Lower lobe of right lung (tissue), 2 donors: Measurements from ENCODE around the gene SMURF1. TPM values are rescaled to one million over a fixed set of nuclear protein-coding genes. Genes with fewer than 3 reads are reported as not detected.
"Not testable (repeated sequence)": the region's sequence is repeated elsewhere in the genome, so short reads cannot be mapped to it uniquely, and the experiment has no call there.

Source experiments
- ATAC-seq, 2 donors: fragments of 200-7000 bp; cut with Tn5 transposase; one replicate each; pipeline ENCODE4 v1.9.1; 2020 to 2022; ENCODE audit warnings: mild to moderate bottlenecking in 2 of 2, moderate library complexity in 2 of 2
- DNase-seq: peaks from one replicate; pipeline ENCODE4 v3.0.0-alpha.2; 2020
- H3K27ac ChIP-seq: fragments of 200-600 bp; one replicate; pipeline ENCODE4 v1.8.0; 2022
- H3K27me3 ChIP-seq: fragments of 200-600 bp; one replicate; pipeline ENCODE4 v1.8.0; 2022; ENCODE audit warnings: low read depth
- H3K36me3 ChIP-seq: fragments of 200-600 bp; one replicate; pipeline ENCODE4 v1.8.0; 2022; ENCODE audit warnings: mild to moderate bottlenecking
- H3K4me1 ChIP-seq: fragments of 200-600 bp; one replicate; pipeline ENCODE4 v1.8.0; 2022
- H3K4me3 ChIP-seq: fragments of 200-600 bp; one replicate; pipeline ENCODE4 v1.8.0; 2022; ENCODE audit warnings: mild to moderate bottlenecking
- H3K9me3 ChIP-seq: fragments of 200-600 bp; one replicate; pipeline ENCODE4 v1.8.0; 2022
- intact Hi-C: fragments of 100-400 bp; cut with DNase I; formaldehyde crosslinking; loops from one replicate; pipeline ENCODE4 v1.11.0; 2022
- total RNA-seq: library from RNA; stranded (reverse); fragmentation: NEBNext Ultra II Directional; extraction: Animal tissue kit (Norgen Biotek cat#: 25700); gene quantifications from one replicate; pipeline ENCODE4 v1.2.1, GENCODE V29; 2021
- TF ChIP-seq, protein P1 (sequence below): fragments of 200-600 bp; IDR thresholded peaks from one replicate; pipeline ENCODE4 v1.8.0; 2022; ENCODE audit warnings: antibody characterized with exemption, mild to moderate bottlenecking
- donor health status: DM: no; HTN: yes; CAD: no; lungs with severe emphysema.

SMURF1 gene
- total RNA-seq, 1 donor from 2014 or later, result 32.0 TPM

DNA sequence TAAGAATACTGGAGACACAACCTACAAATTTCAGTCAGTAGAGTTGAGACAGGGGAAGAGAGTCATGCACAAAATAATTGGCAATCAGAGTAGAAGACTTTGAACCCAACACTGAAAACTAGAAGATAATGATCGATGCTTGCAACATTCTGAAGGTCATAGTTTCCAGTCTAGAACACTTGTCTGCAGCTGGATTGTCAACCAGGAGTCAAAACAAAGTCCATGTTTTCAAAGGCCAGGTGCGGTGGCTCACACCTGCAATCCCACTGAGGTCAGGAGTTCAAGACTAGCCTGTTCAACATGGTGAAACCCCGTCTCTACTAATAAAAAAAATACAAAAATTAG, 26.8 kb upstream of the SMURF1 start:
- ATAC-seq, result no peak
- no peaks in the 10 kb centered on the region for H3K27me3 ChIP-seq
- TF ChIP-seq, protein P1, sequence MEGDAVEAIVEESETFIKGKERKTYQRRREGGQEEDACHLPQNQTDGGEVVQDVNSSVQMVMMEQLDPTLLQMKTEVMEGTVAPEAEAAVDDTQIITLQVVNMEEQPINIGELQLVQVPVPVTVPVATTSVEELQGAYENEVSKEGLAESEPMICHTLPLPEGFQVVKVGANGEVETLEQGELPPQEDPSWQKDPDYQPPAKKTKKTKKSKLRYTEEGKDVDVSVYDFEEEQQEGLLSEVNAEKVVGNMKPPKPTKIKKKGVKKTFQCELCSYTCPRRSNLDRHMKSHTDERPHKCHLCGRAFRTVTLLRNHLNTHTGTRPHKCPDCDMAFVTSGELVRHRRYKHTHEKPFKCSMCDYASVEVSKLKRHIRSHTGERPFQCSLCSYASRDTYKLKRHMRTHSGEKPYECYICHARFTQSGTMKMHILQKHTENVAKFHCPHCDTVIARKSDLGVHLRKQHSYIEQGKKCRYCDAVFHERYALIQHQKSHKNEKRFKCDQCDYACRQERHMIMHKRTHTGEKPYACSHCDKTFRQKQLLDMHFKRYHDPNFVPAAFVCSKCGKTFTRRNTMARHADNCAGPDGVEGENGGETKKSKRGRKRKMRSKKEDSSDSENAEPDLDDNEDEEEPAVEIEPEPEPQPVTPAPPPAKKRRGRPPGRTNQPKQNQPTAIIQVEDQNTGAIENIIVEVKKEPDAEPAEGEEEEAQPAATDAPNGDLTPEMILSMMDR, result no peak
- no peak overlapping the region for H3K27ac ChIP-seq
- no peaks in the 10 kb centered on the region for H3K9me3 ChIP-seq
- intact Hi-C loops, result no loop called here
- no peaks in the 10 kb centered on the region for H3K4me1 ChIP-seq
- no peak overlapping the region for H3K4me3 ChIP-seq
- no peak for DNase-seq
- H3K36me3 ChIP-seq, result no peaks in the 10 kb centered on the region

- ATAC-seq (no peak), DNase-seq (no peak)
- no peaks in the 10 kb centered on the region for H3K27me3 ChIP-seq
- H3K27ac ChIP-seq, result no peak overlapping the region
- H3K4me1 ChIP-seq, result no peaks in the 10 kb centered on the region
- intact Hi-C loops, result no loop called here
- H3K9me3 ChIP-seq, result no peaks in the 10 kb centered on the region
- TF ChIP-seq, protein P1, result no peak
- H3K36me3 ChIP-seq, result no peaks in the 10 kb centered on the region
- no peak overlapping the region for H3K4me3 ChIP-seq
Observed at GRCh38 chr7:99170065-99170729, 26.3 kb upstream of the SMURF1 start.

GRCh38 chr7:99167072-99167471, 23.2 kb upstream of the SMURF1 start:
- DNase-seq (no peak), ATAC-seq (no peak)
- H3K27ac ChIP-seq, result no peak overlapping the region
- intact Hi-C loops, result no loop called here
- TF ChIP-seq, protein P1, result no peak
- no peaks in the 10 kb centered on the region for H3K27me3 ChIP-seq
- H3K36me3 ChIP-seq, result no peaks in the 10 kb centered on the region
- no peak overlapping the region for H3K4me3 ChIP-seq
- no peaks in the 10 kb centered on the region for H3K9me3 ChIP-seq
- no peaks in the 10 kb centered on the region for H3K4me1 ChIP-seq

- no peak for ATAC-seq
- no peak for DNase-seq
- TF ChIP-seq, protein P1, result no peak
- H3K4me1 ChIP-seq, result no peaks in the 10 kb centered on the region
- H3K4me3 ChIP-seq, result no peak overlapping the region
- H3K9me3 ChIP-seq, result no peaks in the 10 kb centered on the region
- H3K27me3 ChIP-seq, result no peaks in the 10 kb centered on the region
- H3K36me3 ChIP-seq, result no peaks in the 10 kb centered on the region
- no peak overlapping the region for H3K27ac ChIP-seq
- intact Hi-C loops, result no loop called here
Observed at GRCh38 chr7:99165816-99166215, 21.9 kb upstream of the SMURF1 start.

DNA sequence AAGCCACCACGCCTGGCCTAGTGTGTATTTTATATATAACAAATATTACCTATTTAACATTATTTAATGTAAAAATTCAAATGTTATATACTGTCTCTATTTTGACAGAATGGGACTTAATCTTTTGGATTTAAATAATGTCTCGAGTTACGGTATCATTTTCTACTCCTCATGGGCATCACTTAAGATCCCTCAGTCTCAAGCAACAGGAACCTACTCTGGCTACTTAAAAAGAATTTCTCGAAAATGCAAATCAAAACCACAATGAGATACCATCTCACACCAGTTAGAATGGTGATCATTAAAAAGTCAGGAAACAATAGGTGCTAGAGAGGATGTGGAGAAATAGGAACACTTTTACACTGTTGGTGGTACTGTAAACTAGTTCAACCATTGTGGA, 19.8 kb upstream of the SMURF1 start:
- H3K4me1 ChIP-seq, H3K27ac ChIP-seq, DNase-seq, intact Hi-C loops, ATAC-seq, H3K36me3 ChIP-seq, H3K4me3 ChIP-seq, H3K27me3 ChIP-seq, H3K9me3 ChIP-seq: not testable (repeated sequence)

DNA sequence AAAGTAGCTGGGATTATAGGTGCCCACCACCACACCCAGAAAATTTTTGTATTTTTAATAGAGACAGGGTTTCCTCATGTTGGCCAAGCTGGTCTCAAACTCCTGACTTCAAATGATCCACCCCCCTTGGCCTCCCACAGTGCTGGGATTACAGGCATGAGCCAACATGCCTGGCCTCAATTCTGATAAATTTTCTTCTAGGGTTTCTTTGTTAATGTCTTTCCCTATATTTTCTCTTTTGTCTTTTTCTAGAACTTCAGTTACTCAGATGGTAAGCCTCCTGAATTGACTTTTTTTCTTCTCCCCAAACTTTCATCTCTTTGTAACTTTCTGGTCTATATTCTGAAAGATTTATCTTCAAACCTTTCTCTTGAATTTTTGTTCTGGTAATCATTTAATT, 12.7 kb upstream of the SMURF1 start:
- intact Hi-C loops, result no loop called here
- ATAC-seq, result no peak

More for the DNA sequence above, 12.7 kb upstream of the SMURF1 start:
- Histone ChIP-seq H3K36me3 (no peaks in the 10 kb centered on the region), H3K4me1 (no peaks in the 10 kb centered on the region), H3K27ac (no peak overlapping the region), H3K4me3 (no peak overlapping the region), H3K27me3 (no peaks in the 10 kb centered on the region), H3K9me3 (no peaks in the 10 kb centered on the region)
- DNase-seq, result no peak
- TF ChIP-seq, protein P1, result no peak
